ENCODE measurements around the gene TNS2.
A peak's percentile ranks its signal among the peaks of the same experiment; 100 is the strongest.

The TNS2 gene

DNA sequence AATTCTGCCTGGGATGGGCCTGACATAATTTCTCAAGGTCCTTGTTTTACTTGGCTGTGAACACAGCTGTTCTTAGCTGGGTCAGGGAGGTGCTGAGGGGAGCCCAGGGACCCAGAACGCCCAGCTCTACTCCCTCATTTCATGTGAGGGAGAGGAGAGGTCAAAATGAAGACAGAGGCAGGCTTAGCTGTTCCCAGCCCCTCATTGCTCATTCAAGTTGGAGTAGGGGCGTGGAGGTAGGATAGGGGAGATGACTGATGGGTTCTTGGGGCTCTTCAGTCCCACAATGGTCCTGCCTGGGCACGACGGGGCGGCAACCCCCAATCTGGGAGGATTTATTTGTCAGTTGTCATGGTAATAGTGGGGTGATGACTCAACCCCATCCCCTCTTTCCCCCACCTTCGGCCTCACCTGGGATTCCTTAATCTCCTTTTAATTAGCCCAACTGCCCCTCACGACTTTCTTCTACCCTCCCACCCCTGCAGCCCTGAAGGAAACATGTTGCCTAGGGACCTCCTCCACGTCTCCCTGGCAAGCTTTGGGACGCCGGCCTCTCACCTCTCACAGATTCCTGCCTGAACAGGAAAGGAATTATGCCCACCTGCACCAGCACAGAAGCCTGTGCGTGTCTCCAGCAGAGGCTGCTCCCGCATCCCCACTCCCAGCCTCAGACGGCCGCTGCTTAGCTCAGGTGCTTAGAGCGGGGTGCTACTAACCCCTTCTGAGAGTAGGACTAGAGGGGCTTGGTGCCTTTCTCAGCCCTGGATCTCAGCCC, 19.1 kb downstream of the TNS2 start:
- DNase-seq: no peak

DNA sequence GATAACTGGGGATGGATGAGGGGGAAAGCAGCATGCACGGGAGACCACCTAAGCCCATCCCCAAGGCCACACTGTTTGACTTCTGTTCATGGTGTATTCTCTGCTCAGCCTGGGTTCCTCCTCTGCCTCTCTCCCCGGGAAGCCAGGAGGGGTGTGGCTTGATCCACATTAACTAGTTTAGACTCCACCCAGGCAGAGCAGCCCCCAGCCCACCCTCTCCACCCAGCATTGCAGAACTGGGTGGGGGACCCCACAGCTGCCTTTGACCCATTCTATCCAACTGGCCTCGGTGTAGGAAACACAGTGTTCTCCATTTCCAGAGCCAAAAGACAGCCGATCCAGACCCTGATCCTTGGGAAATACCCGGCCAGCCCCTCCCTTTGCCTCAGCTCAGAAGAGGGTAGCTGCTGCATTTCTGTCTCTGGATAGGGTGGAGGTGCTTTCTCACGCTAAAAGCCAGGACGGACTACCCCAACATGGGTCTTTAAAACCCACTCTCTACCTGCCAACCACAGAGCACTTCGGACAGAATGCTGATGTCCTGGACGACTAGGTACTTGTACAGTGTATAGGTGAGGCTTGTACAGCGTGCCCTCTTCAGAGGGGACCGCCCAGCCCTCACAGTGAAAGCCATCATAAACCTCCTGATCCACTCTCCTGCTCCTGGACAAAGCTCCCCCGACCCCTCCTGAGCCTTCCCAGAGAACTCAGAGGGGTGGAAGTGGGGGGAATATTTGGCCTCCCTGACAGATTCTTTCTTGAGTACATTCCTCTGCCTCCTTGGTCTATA, 20.0 kb downstream of the TNS2 start:
- DNase-seq: no peak

DNA sequence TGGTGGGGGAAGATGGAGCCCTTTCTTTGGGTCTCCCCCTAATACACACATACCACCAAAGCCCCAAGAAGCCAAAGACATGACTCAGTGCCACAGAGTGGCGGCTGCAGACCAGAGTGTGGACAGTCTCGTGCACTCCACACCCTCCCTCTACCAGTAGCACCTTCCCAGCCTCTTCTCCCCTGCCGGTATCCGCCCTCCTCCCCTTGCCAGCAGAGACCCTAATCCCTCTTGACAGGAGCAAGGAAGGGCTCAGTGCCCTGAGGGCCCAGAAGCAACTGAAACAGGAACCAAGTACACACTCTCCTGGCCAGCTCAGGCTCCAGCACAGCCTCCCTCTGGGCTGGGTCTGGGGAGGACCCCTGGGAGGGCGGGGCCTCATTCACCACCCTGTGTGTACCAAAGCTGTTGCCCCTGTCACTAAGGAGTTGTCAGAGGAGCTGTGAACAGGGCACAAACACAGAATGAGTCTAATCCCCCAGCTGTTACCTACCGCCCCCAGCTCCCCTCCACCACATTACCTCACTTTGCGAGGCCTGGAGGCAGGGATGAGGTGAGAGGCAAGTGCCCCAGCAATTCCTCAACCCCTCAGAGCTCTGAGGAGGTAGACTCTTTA, 21.1 kb downstream of the TNS2 start:
- no peak for DNase-seq

DNA sequence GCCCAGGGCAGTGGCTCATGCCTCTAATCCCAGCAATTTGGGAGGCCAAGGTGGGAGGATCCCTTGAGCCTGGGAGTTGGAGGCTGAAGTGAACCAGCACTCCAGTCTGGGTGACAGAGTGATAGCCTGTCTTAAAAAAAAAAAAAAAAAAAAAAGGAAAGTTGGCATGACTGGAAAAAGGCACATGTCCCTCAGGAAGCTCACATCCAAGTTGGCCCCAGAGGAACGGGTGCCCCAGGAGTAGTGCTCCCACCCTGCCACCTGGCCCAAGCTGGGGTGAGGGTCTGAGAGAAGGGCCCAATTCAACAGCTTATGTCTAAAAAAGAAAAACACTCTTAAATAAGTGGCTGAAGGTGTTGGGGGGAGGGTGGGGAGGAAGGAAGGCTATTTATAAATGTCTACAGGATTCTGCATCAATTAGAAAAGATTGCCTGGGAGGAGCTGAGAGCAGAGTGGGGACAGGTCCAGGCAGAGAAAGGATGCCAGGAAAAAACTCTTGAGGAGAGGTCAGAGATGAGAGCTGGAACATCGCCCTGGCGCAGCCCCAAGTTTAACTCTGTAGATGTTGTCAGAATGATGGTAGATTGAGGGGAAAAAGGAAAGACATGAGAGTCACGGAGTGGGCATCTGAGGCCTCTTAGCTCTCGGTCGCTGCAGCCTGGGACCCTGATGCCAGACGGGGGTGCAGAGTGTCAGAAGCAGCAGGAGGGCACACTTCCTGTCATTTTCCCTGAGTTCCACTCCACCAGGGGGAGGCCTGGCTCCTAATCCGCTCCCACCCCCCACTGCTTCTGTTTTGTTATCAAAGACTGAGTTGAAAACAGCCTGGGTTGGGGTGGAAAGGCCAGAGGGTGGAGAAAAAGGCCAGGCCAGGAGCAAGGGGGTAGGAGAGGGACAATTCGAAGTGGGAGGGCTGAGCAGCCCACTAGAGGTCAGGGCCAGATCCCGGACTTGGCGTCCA, 22.0 kb downstream of the TNS2 start:
- DNase-seq: no peak

DNA sequence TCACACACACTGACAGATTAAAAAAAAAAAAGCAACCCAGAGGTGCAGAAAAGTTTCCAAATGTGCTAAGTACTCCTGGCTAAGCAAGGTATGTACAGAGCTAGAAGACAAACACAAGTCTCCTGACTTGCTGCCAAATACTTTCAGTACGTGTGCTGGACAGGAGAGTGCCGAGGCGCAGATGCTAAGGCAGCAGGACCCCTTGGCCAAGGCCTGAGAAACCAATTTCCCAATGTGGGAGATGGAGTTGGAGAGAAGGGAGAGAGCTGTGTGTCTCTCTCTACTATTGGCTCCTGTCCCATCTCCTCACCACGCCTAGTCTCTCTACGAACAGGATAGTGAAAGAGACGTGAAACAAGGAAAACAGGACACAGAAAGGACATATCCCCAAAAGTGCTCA, 24.0 kb downstream of the TNS2 start:
- no peak for DNase-seq

DNA sequence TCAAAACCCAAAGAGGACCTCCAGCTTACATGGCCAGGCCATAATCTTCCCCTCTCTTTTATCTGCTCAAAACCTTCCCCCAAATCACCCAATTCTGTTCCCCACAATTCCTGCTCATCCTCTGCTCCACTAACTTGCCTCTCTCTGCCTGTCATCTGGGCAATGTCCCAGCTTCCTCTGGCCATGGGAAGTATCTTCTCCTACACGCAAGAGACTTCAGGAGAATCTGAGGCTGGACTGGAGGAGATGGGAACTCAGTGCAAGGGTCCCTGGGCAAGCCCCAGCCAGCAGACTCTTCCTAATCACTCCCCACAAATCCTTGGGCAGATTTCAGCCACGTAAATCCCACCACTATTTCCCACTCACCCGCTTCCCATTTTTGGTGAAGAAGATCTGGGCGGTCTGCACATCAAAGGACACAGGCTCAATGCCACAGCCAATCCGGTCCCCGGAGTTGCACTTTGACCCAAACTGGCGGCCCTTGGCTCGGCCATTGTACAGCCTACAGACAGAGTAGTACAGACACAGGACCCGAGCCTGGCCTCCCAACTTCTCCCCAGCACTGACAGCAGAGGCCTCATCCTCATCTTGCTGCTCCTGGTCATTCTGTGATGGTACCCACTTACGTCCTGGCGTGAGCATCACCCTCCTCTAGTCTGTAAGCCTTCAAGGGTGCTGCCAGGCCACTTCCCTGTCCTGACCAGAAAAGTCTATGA, 24.6 kb downstream of the TNS2 start:
- no peak for DNase-seq

DNA sequence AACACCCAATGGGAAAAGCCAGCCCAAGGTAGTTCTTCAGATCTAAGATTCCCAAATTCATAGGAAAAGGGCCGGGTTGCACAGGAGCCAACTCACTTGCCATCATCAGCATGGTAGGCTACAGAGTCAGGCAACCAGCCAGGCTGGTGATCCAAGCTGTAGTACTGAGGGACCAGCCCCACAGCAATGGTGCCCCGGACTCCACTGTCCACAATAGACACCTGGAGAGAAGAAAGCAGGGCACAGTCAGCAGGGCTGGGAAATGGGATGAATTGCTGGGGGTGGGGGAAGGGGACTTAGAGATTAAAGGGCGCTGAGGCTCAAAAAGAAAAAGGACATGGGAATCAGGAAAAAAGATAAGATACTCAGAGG, 25.1 kb downstream of the TNS2 start:
- no peak for DNase-seq

DNA sequence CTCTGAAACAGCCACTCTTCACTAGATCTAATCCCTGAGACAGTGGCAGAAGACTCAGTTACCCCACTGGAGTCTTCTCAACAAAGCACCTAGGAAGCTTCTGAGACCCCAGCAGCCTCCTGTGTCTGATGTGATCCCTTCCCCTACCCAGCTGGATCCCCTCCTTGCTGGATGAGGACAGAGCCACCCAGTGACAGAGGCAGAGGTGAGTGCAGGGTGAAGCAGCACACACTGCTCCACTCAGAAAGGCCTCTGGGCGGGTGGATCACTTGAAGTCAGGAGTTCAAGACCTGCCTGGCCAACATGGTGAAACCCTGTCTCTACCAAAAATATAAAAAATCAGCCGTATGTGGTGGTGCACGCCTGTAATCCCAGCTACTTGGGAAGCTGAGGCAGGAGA, 26.6 kb downstream of the TNS2 start:
- no peak for DNase-seq

DNA sequence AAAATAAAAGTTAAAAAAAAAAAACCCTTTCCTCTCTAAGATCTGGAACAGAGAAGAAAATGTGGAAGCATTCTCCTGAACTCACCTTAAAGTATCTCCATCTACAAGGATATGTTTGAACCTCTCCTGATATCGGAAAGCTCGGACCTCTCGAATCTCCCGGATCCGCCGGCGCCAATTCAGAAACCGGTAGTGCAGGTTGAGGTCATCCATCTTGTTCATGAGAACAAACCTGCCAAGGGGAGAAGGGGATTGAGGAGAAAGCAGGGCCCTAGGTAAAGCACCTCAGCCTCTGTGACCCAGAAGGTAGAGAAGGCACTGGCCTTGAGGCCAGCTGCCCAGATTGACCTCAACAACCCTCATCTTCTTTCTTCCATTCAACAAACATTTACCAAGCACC, 27.2 kb downstream of the TNS2 start:
- no peak for DNase-seq

DNA sequence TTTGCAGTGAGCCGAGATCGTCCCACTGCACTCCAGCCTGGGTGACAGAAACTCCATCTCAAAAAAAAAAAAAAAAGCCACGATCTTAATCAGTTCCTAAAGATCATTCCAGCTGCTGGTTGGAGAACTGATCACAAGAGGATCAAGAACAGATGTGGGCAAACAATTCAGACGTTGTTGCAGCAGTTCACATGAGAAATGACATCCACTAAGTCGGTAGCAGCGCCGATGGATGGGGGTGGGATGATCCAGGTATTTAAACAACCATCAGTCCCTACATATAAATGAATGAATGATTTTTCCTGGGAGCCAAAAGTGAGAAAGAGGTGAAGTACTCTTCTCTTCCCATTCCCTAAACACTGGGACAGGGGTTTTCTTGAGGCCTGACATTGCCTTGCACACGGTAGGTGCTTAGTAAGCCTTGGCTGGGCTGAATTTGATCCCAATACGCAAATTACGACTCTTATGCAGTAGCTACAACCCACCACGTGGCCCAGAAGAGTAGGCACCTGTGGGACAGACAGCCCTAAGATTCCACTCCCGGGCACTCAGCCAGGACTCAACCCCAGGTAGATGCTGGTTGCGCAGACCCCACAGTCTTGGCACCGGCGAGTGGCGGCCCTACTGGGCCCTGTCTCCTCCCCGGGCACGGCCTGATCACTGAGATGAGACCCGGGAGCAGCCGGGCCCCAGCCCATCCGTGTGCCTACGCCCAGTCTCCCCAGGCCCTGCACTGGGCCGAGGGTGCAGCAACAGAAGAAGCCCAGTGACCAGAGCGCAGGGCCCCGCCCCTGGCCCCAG, 28.8 kb downstream of the TNS2 start:
- DNase-seq: peak; percentile 45

DNA sequence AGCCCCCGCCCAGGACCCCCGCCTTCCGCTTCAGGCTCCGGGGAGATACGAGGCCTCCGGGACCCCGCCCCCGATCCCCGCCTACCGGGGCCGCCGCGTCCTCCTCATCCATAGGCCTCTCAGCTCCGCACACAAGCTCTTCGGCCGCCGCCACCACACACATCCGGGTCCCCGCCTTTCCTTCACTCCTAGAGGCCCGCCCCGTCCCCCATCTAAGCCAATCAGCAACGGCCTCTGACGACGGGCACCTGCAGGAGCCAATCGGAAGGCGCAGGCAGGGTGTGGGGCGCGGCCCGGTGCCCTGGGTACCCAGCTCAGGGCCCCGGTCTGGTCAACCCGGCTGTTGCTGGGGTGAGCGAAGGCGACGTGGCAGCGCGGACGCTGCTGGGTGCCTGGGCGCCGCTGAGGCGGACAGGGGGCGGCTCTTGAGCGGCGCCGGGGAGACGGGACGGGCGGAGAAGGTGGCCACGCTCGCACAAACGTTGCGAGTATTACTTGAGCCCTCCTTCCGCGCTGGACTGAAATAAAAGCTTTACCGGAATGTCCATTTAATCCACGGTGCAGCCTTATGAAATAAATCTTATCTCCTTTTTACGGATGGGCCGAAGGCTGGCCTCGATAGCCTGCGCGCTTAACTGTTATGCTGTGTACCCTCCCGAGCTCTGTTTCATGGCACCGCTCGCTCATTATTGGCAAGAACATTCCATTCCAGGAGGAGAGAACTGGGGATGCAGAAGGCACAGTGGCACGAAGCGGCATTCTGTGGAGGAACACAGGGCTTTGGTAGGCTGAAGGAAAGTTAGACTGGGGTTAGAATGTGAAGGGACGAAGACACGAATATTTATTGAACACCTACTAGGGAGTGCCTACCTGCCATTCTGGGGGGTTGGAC, 29.6 kb downstream of the TNS2 start, which contains the start of gene SPRYD3:
TSS of gene SPRYD3 (minus strand) at position 165 of the 892 bp plus-strand sequence. CDS start at position 108, 57 bp downstream.
- peak; percentile 86 for DNase-seq

DNA sequence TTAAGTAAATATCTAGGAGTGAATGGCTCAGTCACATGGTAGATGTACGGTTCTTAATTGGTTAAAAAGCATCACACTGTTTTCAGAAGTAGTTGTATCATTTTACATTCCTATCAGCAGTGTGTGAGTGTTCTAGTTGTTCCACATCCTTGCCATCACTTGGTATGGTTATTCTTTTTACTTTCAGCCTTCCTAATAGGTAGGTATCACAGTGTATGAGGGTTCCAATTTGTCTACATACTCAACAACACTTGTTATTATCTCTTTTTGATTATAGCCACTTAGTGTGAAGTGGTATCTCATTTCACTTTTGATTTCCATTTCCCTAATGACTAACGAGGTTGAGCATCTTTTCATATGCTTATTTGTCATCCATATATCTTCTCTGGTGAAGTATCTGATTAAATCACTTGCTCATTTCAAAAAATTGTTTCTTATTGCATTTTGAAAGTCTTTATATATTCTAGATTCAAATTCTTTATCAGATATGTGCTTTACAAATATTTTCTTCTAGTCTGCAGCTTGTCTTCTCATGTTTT, 32.8 kb downstream of the TNS2 start:
- no peak for DNase-seq

DNA sequence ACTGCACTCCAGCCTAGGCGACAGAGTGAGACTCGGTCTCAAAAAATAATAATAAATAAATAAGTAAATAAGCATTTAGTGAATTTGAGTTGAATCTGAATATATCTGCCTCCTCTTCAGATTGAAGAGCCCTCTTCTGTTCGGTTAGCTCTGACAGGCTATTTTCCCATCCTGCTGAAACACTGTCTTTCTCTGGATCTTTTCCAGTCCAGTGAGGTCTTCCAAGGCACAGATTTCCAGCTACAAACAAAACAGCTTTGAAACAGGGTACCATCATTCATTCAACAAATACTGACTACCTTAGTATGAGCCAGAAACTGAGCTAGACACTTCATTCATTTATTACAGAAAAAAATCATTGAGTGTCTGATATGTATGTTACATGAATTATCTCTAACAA, 36.5 kb downstream of the TNS2 start:
- DNase-seq: no peak

DNA sequence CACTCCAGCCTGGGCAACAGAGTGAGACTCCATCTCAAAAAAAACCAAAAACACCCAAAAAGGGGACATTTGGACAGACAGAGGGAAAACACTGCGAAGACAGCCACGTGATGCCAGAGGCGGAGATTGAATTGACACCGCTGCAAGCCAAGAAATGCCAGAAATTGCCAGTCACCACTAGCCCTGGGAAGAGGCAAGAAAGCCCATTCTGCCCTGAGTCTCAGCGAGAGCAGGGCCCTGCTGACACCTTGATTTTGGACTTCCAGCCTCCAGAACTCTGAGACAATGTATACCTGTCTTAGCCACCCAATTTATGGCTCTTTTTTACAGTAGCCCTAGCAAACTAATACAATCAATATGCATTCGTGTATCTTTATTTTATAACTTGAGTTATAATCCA, 40.2 kb downstream of the TNS2 start:
- no peak for DNase-seq

DNA sequence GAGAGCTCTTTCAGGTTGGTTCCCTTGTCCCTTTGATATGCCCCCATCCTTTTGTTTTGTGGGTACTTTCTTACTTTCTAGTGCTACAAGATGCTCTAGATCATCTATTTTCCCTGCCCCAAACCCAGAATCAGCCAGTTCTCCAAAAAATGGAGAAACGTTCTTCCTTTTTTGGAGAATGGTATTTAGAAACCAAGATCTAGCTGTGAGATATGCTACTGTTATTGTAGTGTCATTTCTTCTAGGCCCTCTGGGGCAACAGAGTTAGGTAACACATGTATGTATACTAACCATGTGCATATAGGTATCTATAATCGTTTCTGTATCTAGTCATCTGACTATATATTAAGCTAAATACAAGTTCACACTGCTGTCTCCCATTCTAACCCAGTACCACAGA, 40.7 kb downstream of the TNS2 start:
- DNase-seq: no peak

DNA sequence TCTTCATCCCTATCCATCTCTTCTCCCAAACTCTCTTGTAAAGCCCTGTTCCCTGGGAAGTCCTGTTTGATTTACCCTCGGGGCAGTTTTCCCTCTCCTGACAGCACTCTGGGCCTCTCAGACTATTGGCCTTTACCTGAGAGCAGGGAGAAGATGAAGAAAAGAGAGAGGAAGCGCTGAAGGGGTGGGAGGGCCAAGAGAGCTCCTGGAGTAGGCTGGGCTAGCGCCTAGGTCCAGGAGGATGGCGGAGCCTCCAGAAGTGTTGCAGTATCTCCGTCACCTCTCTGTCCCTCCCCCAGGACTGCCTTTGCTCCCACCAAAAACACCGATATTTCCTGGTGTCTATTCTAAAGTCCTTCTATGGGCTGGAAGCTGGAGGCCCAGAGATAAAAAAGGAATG, 41.9 kb downstream of the TNS2 start:
- no peak for DNase-seq

DNA sequence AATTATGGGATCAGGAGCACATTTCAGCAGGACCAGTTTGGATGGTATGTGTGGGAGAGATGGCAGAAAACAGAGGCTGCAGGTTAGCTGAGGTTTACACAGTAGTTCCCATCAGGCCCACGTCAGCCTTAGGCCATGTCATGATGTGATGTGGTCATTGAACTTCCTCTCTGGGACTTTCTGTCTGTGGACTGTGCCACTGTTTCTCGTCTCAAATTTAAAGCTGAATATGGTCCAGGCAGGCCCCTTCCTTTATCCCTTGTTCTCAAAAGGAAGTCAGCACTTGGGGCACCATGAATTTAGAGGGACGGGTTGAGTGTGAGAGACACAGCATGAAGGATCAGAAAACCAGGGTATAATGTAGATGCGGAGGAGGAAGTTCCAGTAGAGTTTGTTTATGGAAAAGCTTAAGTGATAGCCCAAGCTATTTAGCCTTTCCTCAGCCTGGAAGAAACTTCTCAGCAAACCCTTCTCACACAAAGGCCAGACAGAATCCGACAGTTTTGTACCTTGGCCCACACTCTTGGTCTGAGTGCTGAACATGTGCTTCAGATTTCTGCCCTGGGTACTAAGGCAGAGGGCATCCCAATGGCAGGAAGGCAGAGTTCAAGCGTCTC, 44.0 kb downstream of the TNS2 start:
- no peak for DNase-seq

DNA sequence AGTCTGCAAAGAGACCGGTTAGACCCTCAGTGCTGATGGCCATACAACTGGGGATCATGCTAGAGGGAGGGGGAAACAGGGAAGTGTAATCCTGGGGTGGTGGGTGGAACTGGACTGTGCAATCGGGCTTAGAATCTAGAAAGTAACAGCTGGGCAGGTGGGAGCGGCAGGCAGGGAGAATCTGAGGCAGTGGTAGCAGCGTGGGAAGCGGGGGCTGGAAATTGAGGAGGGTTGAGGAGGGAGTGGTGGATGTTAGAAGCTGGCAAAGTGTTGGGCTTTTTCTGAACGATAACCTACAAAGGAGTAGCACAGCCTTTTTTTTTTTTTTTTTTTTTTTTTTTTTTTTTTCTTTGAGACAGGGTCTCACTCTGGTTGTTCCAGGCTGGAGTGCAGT, 44.5 kb downstream of the TNS2 start:
- DNase-seq: no peak
